H7 (cell line): ENCODE data around the gene PHLPP1. TPM values are rescaled to one million over a fixed set of nuclear protein-coding genes. Genes with fewer than 3 reads are reported as not detected.
"Not testable (repeated sequence)": the region's sequence is repeated elsewhere in the genome, so short reads cannot be mapped to it uniquely, and the experiment has no call there.

Experiments used
- DNase-seq: peaks from one replicate; pipeline ENCODE4 v3.0.0; 2012
- H3K27me3 ChIP-seq: 2 replicates; pipeline ENCODE4 v1.6.0; 2011; ENCODE audit warnings: mild to moderate bottlenecking, low read length; ENCODE audit not compliant: control insufficient read depth, insufficient read depth
- H3K36me3 ChIP-seq: replicated peaks from 2 replicates; pipeline ENCODE4 v1.5.1; 2011; ENCODE audit warnings: low read length; ENCODE audit not compliant: control insufficient read depth, insufficient read depth
- H3K4me3 ChIP-seq: 2 replicates; pipeline ENCODE4 v1.5.1; 2011; ENCODE audit warnings: low read depth, mild to moderate bottlenecking, control low read depth, low read length, moderate library complexity; ENCODE audit not compliant: insufficient read depth
- total RNA-seq: library from RNA; depleted of rRNA; stranded (reverse); fragments of >200 nt; shearing (Covaris generic); gene quantifications from 2 replicates; pipeline ENCODE4 v1.2.3, GENCODE V29; 2014

PHLPP1 gene
- total RNA-seq, 1 experiment from 2014 or later, result 23.0 TPM

DNA sequence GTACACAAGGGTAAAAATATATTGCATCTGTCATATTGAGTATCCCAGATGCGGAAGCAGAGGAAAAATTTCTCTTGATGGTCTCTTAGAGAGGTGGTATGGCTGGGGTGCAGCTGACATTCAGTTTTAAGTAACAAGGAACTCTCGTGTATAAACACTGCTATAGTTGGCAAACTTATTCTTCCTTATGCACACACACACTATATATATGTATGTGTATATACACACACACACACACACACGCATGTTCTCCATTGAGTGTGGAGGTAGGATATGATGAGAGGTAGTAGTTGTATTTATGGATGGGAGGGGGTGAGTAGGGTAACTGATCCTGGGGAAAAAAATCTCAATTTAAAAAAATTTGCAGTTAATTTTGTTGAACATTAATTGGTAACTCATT lies 10.6 kb downstream of the PHLPP1 start:
- Histone ChIP-seq H3K27me3 (no peaks in the 10 kb centered on the region), H3K4me3 (no peak overlapping the region), H3K36me3 (no peaks in the 10 kb centered on the region)
- no peak for DNase-seq

DNA sequence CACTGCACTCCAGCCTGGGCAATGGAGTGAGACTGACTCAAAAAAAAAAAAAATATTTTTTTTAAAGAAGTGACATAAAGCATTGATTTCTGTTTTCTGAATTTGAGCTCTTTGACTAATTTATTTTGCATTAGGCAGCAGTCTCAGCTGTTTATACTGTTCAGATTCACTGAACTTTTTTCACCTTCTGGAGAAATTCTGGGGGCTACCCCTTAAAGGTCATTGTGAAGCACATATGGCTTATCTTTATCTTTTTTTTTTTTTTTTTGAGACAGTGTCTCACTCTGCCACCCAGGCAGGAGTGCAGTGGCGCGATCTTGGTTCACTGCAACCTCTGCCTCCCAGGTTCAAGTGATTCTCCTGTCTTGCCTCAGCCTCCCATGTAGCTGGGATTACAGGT lies 12.9 kb downstream of the PHLPP1 start:
- H3K27me3 ChIP-seq, result no peaks in the 10 kb centered on the region
- no peak overlapping the region for H3K4me3 ChIP-seq
- no peaks in the 10 kb centered on the region for H3K36me3 ChIP-seq
- no peak for DNase-seq

DNA sequence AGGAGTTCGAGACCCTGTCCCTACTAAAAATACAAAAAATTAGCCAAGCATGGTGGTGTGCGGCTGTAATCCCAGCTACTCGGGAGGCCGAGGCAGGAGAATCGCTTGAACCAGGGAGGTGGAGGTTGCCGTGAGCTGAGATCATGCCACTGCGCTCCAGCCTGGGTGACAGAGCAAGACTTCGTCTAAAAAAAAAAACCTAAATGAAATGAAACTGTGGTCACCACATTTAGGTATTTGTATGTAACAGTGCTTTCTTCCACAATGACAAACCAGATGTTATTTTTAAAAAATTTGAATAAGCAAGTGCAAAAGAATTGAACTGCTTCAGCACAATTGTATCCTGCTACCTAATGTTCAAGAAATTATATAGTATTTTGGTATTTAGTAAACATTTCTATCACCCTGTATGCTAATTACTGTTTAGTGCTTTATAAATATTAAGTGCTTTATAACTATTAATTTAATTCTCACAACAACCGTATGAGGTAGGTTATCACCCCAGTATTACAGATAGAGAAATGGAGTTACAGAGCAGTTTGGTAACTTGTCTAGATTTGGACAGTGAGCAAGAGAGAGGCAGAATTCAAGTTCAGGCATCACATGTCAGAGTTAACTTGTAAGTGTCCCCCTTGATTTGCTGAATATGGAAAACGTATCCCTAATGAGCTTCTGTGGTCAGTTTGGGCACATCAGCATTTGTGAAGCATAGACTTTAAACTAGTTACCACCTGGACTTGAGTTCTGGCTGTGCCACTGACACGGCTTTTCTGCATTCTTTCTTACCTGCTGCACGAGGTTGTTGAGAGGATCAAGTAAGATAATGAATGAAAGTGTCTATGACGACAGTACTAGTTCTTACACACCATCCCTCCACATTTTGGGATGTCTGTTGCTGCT lies 14.4 kb downstream of the PHLPP1 start:
- Histone ChIP-seq H3K4me3 (no peak overlapping the region), H3K36me3 (no peaks in the 10 kb centered on the region), H3K27me3 (no peaks in the 10 kb centered on the region)
- no peak for DNase-seq

DNA sequence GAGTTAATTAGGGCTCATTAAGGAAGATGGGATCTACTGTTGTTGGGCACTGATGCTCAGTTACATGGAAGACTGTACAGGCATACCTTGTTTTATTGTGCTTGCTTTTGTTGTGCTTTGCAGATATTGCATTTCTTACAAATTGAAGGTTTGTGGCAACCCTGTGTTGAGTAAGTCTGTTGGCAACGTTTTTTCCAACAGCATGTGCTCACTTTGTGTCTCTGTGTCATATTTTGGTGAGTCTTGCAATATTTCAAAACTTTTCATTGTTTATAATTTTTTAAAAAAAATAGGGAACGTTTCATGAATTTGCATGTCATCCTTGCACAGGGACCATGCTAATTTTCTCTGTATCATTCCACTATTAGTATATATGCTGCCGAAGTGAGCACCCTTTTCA lies 15.6 kb downstream of the PHLPP1 start:
- Histone ChIP-seq H3K27me3 (no peaks in the 10 kb centered on the region), H3K4me3 (no peak overlapping the region), H3K36me3 (no peaks in the 10 kb centered on the region)
- DNase-seq, result no peak

DNA sequence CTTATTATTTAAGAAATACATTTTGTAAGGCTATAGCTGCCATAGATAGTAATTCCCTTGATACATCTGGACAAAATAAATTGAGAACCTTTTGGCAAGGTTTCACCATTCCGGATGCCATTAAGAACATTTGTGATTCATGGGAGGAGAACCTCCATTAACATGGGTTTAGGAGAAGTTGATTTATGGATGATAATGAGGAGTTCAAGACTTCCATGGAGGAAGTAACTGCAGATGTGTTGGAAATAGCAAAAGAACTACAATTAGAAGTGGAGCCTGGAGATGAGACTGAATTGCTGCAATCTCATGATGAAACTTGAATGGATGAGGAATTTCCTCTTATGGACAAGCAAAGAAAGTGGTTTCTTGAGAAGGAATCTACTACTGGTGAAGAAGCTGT lies 17.3 kb downstream of the PHLPP1 start:
- Histone ChIP-seq H3K36me3 (no peaks in the 10 kb centered on the region), H3K4me3 (no peak overlapping the region), H3K27me3 (no peaks in the 10 kb centered on the region)
- no peak for DNase-seq

DNA sequence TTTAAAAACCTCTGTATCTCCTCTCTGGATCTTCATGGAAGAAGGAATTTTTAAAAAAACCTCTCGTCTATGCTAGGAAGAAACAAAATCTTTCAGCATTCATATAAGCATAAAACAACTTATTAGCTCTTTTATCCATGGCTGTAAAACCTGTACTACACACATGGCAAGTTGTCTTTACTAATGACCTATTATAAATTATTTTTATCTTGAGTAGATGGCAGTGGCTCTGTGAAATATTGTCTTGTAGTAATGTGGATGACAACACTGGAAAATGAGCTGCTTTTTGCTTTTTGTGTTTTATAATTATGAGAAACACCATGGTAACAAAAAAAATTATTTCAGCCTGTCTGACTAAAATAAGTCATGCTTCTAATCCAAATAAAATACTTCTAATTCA lies 18.9 kb downstream of the PHLPP1 start:
- Histone ChIP-seq H3K27me3 (no peaks in the 10 kb centered on the region), H3K4me3 (no peak overlapping the region), H3K36me3 (no peaks in the 10 kb centered on the region)
- no peak for DNase-seq

DNA sequence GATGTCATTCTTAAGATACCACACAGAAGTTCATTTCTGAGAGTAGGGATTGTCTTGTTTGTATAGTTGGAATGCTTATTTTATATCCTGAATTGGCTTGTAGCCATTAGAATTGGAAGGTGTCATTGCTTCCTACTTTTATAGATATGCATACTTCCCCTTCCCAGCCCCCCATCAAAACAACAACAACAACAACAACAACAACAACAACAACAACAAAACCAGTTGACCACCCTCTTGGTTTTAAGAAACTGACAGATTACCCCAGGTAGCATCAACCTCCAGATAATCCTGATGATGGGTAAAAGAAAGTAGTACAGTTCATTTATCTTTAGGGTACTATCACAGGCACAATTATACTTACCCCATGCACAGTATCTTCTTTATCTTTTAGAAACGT lies 20.0 kb downstream of the PHLPP1 start:
- no peaks in the 10 kb centered on the region for H3K27me3 ChIP-seq
- DNase-seq, result no peak
- no peaks in the 10 kb centered on the region for H3K36me3 ChIP-seq
- H3K4me3 ChIP-seq, result no peak overlapping the region

DNA sequence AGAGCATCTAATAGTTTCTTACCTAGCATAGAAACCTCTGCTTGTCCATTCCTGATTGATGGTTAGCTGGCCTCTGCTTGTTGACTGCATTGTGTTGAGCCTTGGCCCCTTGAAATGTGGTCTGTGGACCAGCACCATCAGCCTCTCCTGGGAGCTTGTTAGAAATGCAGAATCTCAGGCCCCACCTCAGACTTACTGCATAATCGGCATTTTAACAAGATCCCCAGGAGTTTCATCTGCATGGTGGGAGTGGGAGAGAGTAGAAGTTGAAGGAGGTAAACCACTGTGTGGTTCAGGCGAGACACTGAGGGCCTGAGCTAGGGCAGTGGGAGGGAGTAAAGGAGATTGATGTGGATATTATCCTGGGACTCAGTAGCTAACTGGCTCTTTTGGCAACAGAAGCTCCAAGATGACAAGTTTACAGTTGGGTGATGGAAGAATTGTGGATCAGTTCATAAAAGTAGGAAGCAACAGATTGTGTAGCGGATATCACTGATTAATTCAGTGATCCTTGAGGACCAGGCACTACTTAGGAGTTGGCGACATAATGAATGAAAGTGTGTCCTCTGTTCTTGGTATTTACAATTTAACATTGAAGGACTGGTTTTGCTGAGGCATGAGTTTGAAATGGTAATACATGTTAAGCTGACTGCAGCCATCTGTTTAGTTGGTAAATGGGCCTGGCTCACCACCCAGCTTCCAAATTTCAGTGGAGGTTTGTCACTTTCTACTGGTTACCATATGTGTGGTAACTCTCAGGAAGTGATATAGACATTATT lies 20.9 kb downstream of the PHLPP1 start:
- H3K4me3 ChIP-seq, result no peak overlapping the region
- H3K27me3 ChIP-seq, result no peaks in the 10 kb centered on the region
- H3K36me3 ChIP-seq, result no peaks in the 10 kb centered on the region
- DNase-seq, result no peak

DNA sequence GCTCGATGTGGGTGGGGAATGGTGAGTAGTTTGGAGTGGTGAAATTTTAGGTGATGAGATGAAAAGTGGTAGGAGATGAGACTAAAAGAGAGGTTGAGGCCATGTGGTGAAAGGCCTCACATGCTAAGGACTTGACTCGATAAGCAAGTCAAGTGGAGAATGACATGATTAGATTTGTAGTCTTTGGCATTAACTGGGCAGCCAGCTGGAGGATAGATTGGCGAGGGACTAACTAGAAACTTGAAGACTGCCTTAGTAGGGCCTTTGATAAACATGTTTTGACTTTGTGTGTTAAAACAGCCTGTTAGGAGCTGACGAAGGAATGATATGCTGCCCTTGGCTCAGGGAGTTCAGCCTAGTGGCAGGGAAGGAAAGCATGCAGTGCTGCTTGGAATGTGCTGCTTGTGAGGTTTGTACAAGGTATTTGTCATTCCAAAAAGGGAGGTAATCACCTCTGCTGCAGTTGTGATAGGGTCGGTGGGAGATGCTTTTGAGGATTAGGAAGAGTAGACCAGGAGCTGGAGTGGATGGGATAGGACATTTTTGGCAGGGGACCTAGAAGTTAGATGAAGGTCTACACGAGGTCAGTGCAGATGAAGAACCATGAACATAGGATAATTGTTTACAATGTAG lies 22.0 kb downstream of the PHLPP1 start:
- DNase-seq, result no peak
- no peaks in the 10 kb centered on the region for H3K36me3 ChIP-seq
- H3K4me3 ChIP-seq, result no peak overlapping the region

DNA sequence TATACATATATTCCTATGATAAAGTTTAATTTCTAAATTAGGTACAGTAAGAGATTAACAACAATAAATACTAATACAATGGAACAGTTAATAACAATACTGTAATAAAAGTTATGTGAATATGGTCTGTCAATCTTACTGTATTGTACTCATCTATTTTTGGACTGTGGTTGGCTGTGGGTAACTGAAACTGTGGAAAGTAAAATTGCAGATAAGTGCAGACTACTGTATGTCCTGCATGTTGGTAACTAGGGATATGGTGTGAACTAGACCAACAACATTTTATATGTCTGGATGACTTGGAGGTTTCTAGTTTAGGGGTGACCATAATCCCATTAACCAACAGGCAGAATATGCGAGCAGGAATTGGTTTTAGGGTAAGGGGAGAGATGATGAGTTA lies 23.3 kb downstream of the PHLPP1 start:
- Histone ChIP-seq H3K4me3 (no peak overlapping the region), H3K36me3 (no peaks in the 10 kb centered on the region), H3K27me3 (no peaks in the 10 kb centered on the region)
- DNase-seq, result no peak

More for the DNA sequence above, 22.0 kb downstream of the PHLPP1 start:
- H3K27me3 ChIP-seq, result no peaks in the 10 kb centered on the region

DNA sequence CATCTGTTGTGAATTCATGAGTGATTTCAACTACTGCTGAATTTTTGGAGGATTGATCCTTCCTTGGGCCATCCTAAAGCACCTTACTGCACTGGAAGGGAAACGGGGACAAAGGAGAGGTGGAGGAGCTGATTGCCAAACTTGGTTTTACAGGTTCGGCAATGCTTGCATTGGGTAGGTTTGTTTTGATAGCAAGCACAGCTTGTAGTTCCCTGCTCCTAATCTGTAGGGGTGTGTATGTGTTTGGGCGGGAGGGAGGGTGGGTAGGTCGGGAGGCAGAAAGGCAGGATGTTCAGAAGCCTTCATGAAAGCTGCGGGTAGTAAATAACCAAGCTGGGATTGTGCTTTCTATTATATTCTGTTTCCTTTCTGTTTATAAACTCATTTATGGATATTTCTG lies 24.6 kb downstream of the PHLPP1 start:
- no peak for DNase-seq
- Histone ChIP-seq H3K36me3 (no peaks in the 10 kb centered on the region), H3K27me3 (no peaks in the 10 kb centered on the region), H3K4me3 (no peak overlapping the region)

DNA sequence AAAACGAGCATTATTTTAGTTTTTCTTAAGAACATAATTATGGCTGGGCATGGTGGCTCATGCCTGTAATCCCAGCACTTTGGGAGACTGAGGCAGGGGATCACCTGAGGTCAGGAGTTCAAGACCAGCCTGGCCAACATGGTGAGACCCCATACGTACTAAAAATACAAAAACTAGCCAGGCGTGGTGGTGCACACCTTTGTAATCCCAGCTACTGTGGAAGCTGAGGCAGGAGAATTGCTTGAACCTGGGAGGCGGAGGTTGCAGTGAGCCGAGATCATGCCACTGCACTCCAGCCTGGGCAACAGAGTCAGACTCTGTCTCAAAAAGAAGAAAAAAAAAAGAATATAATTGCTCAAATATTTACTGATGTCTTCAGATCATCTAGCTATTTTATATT lies 25.3 kb downstream of the PHLPP1 start:
- DNase-seq, H3K36me3 ChIP-seq, H3K27me3 ChIP-seq, H3K4me3 ChIP-seq: not testable (repeated sequence)

DNA sequence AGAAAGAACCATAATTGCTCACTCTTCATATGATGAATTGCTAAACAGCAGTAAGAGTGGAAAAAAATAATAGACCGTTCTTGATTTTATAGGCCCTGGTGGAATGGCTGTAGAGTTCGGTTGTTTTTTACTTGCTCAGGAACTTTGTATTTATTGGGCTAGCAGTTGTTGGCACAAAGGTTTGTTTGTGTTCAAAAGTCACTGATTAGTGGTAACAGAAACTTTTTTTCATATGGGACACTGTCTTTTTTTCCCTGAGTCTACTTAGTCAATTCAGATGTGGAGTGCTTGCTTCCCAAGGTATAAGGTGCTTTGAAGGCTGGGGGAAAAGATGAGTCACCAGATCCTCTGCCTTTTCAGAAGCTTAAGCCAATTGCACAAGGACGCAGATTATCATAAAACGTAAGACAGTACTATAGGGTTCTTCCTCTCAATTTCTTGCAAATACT lies 25.8 kb downstream of the PHLPP1 start:
- no peaks in the 10 kb centered on the region for H3K36me3 ChIP-seq
- H3K4me3 ChIP-seq, result no peak overlapping the region
- DNase-seq, result no peak
- H3K27me3 ChIP-seq, result no peaks in the 10 kb centered on the region

DNA sequence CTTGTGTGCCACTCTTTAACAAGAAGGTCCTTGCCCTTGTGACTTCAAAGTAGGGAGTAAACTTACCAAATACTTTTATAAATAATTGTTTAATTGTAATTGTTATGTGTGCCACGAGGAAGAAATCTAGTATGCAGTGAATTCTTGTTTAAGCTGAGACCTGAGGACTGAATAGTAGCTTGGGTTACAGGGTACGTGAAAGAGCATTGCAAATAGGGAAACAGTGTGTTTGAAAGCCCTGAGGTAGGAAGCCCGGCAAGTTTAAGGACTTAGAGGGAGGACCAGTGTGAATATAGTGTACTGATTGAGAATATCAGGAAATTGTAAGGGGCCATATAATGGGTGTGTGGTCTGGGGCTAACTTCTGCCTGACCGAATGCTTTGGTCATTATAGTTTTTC lies 26.2 kb downstream of the PHLPP1 start:
- no peak overlapping the region for H3K4me3 ChIP-seq
- H3K27me3 ChIP-seq, result no peaks in the 10 kb centered on the region
- no peaks in the 10 kb centered on the region for H3K36me3 ChIP-seq
- no peak for DNase-seq
